Neural progenitor cell (in vitro differentiated cells): ENCODE data around the gene CDC23.

Experiments used
- CTCF ChIP-seq: fragments of 200-600 bp; sonication (generic); IDR thresholded peaks from 2 replicates; pipeline ENCODE4 v1.5.1; 2017; ENCODE audit warnings: antibody characterized with exemption, mild to moderate bottlenecking
- EZH2 ChIP-seq: fragments of 200-600 bp; sonication (generic); IDR thresholded peaks from 2 replicates; pipeline ENCODE4 v1.6.1; 2017; ENCODE audit warnings: antibody characterized with exemption, mild to moderate bottlenecking, moderate library complexity
- EZH2phosphoT487 ChIP-seq: fragments of 200-600 bp; sonication (generic); IDR thresholded peaks from 2 replicates; pipeline ENCODE4 v1.6.1; 2017; ENCODE audit warnings: antibody characterized with exemption

GRCh38 chr5:138163721-138164120 is 49.4 kb downstream of the CDC23 start:
- TF ChIP-seq CTCF, result no peak
- TF ChIP-seq EZH2, result no peak
- TF ChIP-seq EZH2phosphoT487, result no peak
